Activated naive CD4-positive, alpha-beta T cell treated with anti-CD3 and anti-CD28 coated beads for 36 hours (primary cell): ENCODE data around the gene DDA1. TPM values are rescaled to one million over a fixed set of nuclear protein-coding genes. Genes with fewer than 3 reads are reported as not detected.

Experiments
- CTCF ChIA-PET: fragments of 350-600 bp; sonication (Branson Sonifier 250); formaldehyde crosslinking; loops from one replicate; lab custom pipeline; 2021; ENCODE audit warnings: antibody characterized with exemption; lab: Charles Lee
- DNase-seq: peaks from one replicate; pipeline ENCODE4 v3.0.0-alpha.2; 2020
- H3K27ac Mint-ChIP-seq: one replicate; pipeline ENCODE4 v1.8.0; 2021; ENCODE audit warnings: mild to moderate bottlenecking, mixed read lengths
- H3K27me3 Mint-ChIP-seq: one replicate; pipeline ENCODE4 v1.8.0; 2021; ENCODE audit warnings: low read depth, mixed read lengths
- H3K36me3 Mint-ChIP-seq: one replicate; pipeline ENCODE4 v1.8.0; 2021; ENCODE audit warnings: low read depth, mixed read lengths
- H3K4me1 Mint-ChIP-seq: one replicate; pipeline ENCODE4 v1.8.0; 2021; ENCODE audit warnings: low read depth, mixed read lengths
- H3K4me3 Mint-ChIP-seq: one replicate; pipeline ENCODE4 v1.8.0; 2021; ENCODE audit warnings: mild to moderate bottlenecking, moderate library complexity, mixed read lengths
- H3K9me3 Mint-ChIP-seq: one replicate; pipeline ENCODE4 v1.8.0; 2021; ENCODE audit warnings: mixed read lengths
- intact Hi-C: fragments of 100-400 bp; cut with micrococcal nuclease; formaldehyde crosslinking; loops from one replicate; pipeline ENCODE4 v1.15.1; 2023
- total RNA-seq, 2 experiments: library from RNA; stranded (reverse); gene quantifications; one replicate each; pipeline ENCODE4 v1.2.3, GENCODE V29; 2021

Gene DDA1
- total RNA-seq, 2 experiments from 2014 or later = 26.2 to 28.6 TPM

DNA sequence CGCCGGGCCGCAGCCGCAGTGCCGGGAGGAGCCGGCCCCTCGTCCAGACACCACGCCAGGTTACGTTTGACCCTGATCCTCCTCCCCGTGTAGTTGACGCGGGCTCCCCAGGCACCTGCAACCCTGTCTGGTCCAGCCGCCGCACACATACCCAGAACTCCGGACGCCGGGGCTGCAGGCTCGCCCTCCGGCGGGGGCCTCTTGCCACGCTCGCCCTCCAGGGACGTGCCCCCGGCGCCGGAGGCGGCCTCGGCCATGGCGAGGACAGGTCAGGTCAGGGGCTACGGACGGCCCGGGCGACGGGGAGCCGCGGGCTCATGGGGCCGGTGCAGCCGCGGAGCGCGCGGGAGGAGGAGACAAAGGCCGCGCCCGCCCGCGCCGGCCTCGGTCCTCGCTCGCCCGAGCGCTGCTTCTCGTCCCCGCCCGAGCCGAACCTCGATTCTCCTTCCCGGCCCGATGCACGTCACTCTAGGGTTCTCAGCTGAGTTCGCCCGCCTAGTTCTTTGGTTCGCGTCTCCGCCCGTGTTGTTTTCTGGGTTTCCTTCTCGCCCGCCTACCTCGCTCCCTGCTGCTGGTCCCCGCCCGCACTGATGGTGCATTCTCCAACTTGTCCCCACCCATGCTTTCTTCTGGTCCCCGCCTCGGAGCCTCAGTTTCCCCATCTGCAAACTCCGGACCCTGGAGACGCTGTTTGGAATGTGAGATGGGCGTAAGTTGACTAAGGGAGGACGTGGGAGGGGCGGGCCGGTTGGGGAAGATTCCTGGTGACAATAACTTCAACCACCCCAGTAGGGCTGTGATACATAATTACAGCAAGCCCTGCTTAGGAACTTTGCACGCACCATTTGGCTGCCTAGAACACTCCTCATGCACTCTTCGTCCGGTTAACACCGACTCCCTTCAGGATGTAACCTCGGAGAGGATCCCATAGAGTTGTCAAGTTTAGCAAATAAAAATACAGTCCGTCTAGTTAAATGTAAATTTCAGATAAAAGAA, 25.3 kb downstream of the DDA1 start, which contains the start of gene ANO8:
TSS of gene ANO8 (minus strand) at position 442 of the 996 bp plus-strand sequence. CDS start at position 257, 185 bp downstream.
- peak within 1 kb of the TSS; percentile 63 for H3K27ac Mint-ChIP-seq
- DNase-seq = peak; percentile 95
- peak within 1 kb of the TSS; percentile 79 for H3K4me3 Mint-ChIP-seq
- intact Hi-C loops = loop anchor here (10.0 kb wide), 1 partner anchor 420 kb away; the partner anchor contains the start of gene FCHO1
- H3K36me3 Mint-ChIP-seq = peaks cover 6% of the 10 kb centered on the region
- no peaks in the 10 kb centered on the region for H3K9me3 Mint-ChIP-seq
- CTCF ChIA-PET = interaction anchor here (0.9 to 3.4 kb wide), 3 partner anchors 51 to 179 kb away, joined by 3 to 16 read pairs (median 4); no protein-coding TSS in a partner anchor
- H3K4me1 Mint-ChIP-seq = peaks cover 28% of the 10 kb centered on the region
- no peaks in the 10 kb centered on the region for H3K27me3 Mint-ChIP-seq

DNA sequence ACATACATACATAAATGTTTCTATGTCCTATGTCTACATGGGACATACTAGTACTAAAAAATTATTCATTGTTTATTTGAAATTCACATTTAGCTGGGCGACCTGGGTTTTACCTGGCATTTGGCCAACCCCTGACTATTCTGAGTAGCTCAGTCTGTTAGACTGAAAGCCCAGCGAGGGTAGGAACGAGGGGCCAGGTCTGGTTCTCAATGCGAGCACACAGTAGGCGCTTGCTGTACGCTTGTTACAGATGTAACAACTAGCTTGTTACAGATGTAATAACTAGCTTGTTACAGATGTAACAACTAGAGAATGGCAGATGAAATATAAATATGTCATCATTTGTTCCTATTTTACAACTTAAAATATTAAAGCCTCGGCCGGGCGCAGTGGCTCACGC, 26.2 kb downstream of the DDA1 start:
- DNase-seq = no peak
- Mint-ChIP-seq H3K4me1 (peaks cover 28% of the 10 kb centered on the region), H3K27me3 (no peaks in the 10 kb centered on the region), H3K9me3 (no peaks in the 10 kb centered on the region), H3K36me3 (peaks cover 6% of the 10 kb centered on the region), H3K27ac (no peak overlapping the region), H3K4me3 (peak overlapping the region; percentile 46)
- CTCF ChIA-PET = interaction anchor here (0.5 to 3.4 kb wide), 5 partner anchors 50 to 105 kb away, joined by 3 to 16 read pairs (median 3); no protein-coding TSS in a partner anchor
- intact Hi-C loops = loop anchor here (10.0 kb wide), 1 partner anchor 419 kb away; the partner anchor contains the start of gene FCHO1

DNA sequence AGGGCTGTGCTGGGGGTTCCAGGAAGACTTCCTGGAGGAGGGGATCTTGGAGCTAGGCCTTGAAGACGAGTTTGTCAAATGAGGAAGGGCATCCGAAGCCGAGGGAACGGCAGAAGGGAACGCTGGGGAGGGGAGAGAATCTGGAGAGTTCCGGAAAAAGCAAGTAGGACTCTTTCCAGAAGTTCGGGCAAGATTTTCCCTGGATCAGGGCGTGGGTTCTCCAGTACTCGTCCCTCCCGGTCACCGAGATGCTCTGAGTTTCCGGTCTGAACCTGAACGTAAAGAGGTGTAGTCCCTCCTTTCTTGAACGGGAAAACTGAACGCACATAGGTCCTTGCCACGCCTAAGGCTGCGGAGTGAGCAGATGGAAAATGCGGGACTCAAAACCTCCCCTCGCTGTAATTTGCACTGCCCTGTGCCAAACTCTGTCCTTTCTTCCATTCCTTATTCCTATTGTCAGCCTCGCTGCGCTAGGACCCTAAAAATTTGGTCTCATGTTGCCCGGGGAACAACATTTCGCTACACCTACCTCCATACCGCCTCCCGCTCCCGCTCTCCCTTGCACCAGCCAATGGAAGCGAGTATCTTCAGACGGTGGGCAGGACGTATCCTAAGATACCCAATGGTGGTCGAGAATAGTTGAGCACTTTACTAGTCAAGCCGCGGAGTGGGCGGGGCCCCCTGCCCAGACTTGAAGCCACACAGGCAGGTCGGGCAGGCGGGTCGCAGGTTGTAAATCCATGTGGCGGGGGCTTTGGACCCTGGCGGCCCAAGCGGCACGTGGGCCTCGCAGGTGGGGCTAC, 27.7 kb downstream of the DDA1 start, which contains the start of gene GTPBP3:
TSS of gene GTPBP3 (plus strand) at position 682 of the 803 bp plus-strand sequence. CDS start at position 741, 59 bp downstream.
- no peaks in the 10 kb centered on the region for H3K27me3 Mint-ChIP-seq
- H3K4me1 Mint-ChIP-seq = peaks cover 28% of the 10 kb centered on the region
- H3K9me3 Mint-ChIP-seq = no peaks in the 10 kb centered on the region
- CTCF ChIA-PET = no interaction called here
- peak; percentile 98 for DNase-seq
- H3K36me3 Mint-ChIP-seq = peaks cover 6% of the 10 kb centered on the region
- intact Hi-C loops = loop anchor here (1.0 to 10.0 kb wide), 9 partner anchors 28 to 418 kb away; partner anchors contain the start of genes BABAM1, DDA1, FCHO1 and HAUS8
- peak within 1 kb of the TSS; percentile 88 for H3K4me3 Mint-ChIP-seq
- H3K27ac Mint-ChIP-seq = peak within 1 kb of the TSS; percentile 93

DNA sequence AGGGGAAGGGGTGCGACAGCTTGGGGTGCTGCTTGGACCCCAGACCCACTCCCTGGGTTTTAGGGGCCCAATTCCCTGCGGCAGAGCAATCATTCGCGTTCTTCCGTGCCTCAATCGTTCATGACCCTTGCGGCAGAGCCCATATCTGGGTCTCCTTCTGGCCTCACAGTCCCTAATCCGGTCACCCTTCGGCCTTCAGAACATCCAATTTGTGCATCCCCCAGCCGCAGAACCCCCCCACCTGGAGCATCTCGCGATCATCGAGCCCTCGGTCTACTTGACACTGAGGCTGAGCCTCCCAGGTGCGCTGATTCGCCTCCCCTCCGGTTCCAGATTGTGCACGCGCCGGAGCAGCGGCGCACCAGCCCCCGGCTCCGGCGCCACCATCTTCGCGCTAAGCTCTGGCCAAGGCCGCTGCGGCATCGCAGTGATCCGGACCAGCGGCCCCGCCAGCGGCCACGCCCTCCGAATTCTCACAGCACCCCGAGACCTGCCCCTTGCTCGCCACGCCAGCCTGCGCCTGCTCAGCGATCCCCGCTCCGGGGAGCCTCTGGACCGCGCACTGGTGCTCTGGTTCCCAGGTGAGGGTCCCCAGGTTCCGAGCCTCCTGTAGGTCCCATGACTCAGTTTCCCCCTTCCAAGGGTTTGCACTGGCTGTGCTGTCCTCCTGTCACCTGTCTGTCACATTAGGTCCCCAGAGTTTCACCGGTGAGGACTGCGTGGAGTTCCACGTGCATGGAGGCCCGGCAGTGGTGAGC, 28.5 kb downstream of the DDA1 start:
- intact Hi-C loops = loop anchor here (1.0 to 10.0 kb wide), 9 partner anchors 29 to 417 kb away; partner anchors contain the start of genes BABAM1, DDA1, FCHO1 and HAUS8
- peaks cover 28% of the 10 kb centered on the region for H3K4me1 Mint-ChIP-seq
- peak; percentile 39 for DNase-seq
- H3K9me3 Mint-ChIP-seq = no peaks in the 10 kb centered on the region
- peak overlapping the region; percentile 88 for H3K4me3 Mint-ChIP-seq
- H3K27me3 Mint-ChIP-seq = no peaks in the 10 kb centered on the region
- peaks cover 9% of the 10 kb centered on the region for H3K36me3 Mint-ChIP-seq
- CTCF ChIA-PET = no interaction called here
- H3K27ac Mint-ChIP-seq = peak overlapping the region; percentile 93

DNA sequence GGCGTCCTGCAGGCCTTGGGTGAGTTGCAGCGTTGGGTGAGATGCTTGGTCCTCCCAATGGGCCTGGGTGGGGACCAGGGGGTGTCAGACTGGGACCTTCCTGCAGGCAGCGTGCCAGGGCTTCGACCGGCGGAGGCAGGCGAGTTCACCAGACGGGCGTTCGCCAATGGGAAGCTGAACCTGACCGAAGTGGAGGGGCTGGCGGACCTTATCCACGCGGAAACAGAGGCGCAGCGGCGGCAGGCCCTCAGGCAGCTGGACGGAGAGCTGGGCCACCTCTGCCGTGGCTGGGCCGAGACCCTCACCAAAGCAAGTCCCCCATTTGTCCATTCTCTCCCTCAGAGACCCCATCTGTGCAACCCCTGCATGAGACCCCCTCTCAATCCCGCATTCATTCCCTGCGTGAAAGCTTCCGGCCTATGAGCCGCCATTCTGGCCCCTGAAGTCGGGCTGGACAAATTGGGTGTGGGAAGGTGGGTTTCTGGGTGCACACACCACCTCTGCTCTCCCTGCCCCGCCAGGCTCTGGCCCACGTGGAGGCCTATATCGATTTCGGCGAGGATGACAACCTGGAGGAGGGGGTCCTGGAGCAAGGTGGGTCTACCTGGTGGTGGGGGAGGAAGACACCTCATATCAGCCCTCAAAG, 29.2 kb downstream of the DDA1 start:
- Mint-ChIP-seq H3K27me3 (no peaks in the 10 kb centered on the region), H3K4me1 (peaks cover 25% of the 10 kb centered on the region), H3K4me3 (peak overlapping the region; percentile 88), H3K9me3 (no peaks in the 10 kb centered on the region), H3K36me3 (peaks cover 9% of the 10 kb centered on the region), H3K27ac (no peak overlapping the region)
- no peak for DNase-seq
- CTCF ChIA-PET = no interaction called here
- intact Hi-C loops = loop anchor here (10.0 kb wide), 1 partner anchor 416 kb away; the partner anchor contains the start of gene FCHO1

DNA sequence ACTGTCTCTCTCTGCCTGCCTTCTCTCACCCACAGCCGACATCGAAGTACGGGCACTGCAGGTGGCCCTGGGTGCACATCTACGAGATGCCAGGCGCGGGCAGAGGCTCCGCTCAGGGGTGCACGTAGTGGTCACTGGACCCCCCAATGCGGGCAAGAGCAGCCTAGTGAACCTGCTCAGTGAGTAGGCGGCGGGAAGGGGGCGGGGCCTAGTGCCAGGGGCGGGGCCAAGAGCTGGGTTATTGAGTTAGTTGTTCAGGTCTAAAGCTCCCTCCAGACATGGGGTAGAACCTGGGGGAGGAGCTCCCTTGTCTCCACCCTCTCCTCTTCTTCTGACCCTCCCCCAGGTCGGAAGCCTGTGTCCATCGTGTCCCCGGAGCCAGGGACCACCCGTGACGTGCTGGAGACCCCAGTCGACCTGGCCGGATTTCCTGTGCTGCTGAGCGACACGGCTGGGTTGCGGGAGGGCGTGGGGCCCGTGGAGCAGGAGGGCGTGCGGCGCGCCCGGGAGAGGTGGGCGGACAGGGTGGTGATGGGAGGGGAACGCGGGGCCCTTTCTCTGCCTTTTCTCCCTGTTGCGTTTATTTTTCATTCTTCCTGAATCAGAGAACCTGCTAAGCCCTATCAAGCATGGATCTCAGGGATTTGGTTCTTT, 29.9 kb downstream of the DDA1 start:
- no peaks in the 10 kb centered on the region for H3K9me3 Mint-ChIP-seq
- H3K4me3 Mint-ChIP-seq = peak overlapping the region; percentile 88
- intact Hi-C loops = loop anchor here (10.0 kb wide), 1 partner anchor 416 kb away; the partner anchor contains the start of gene FCHO1

DNA sequence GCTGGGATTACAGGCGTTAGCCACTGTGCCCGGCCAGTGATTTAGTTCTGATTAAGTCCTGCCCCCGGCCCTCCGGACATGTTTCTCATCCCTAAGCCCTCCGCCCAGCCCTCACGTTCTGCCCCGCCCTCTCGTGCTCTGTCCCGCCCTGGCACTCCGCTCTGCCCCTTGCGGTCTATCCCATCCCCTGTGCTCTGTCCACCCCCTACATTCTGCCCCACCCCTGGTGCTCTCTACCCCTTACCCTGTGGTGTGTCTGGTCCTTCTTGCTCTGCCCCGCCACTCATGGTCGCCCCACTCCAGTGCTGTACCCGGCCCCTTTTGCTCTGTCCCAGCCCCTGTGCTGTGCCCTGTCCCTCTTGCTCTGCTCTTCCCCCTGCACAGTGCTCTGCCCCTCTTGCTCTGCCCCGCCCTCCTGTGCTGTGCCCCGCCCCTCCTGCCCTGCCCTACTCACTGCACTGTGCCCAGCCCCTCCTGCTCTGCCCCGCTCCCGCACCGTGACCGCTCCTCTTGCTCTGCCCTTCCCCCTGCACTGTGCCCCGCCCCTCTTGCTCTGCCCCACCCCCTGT, 31.0 kb downstream of the DDA1 start:
- Mint-ChIP-seq H3K27me3 (no peaks in the 10 kb centered on the region), H3K4me1 (peaks cover 13% of the 10 kb centered on the region), H3K36me3 (peaks cover 9% of the 10 kb centered on the region), H3K27ac (no peak overlapping the region), H3K9me3 (no peaks in the 10 kb centered on the region), H3K4me3 (peak overlapping the region; percentile 32)
- no peak for DNase-seq
- CTCF ChIA-PET = no interaction called here
- intact Hi-C loops = no loop called here

More for the DNA sequence above, 29.9 kb downstream of the DDA1 start:
- H3K27me3 Mint-ChIP-seq = no peaks in the 10 kb centered on the region
- peak; percentile 74 for DNase-seq
- H3K36me3 Mint-ChIP-seq = peaks cover 9% of the 10 kb centered on the region
- CTCF ChIA-PET = interaction anchor here (0.7 kb wide), 1 partner anchor 125 kb away, joined by 3 read pairs; no protein-coding TSS in a partner anchor
- H3K27ac Mint-ChIP-seq = no peak overlapping the region
- H3K4me1 Mint-ChIP-seq = peaks cover 21% of the 10 kb centered on the region

DNA sequence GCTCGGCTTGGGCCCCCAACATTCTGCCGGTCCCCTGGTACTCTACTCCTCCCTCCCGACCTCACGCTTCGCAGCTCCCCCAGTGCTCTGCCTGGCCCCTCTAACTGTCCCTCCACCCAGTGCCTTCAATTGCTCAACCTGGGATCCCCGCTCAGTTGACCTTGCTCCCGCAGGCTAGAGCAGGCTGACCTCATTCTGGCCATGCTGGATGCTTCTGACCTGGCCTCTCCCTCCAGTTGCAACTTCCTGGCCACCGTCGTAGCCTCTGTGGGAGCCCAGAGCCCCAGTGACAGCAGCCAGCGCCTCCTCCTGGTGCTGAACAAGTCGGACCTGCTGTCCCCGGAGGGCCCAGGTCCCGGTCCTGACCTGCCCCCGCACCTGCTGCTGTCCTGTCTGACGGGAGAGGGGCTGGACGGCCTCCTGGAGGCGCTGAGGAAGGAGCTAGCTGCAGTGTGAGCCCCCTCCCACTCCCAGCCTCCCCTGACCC, 31.6 kb downstream of the DDA1 start:
- Mint-ChIP-seq H3K36me3 (peaks cover 9% of the 10 kb centered on the region), H3K4me3 (no peak overlapping the region)
- CTCF ChIA-PET = no interaction called here

DNA sequence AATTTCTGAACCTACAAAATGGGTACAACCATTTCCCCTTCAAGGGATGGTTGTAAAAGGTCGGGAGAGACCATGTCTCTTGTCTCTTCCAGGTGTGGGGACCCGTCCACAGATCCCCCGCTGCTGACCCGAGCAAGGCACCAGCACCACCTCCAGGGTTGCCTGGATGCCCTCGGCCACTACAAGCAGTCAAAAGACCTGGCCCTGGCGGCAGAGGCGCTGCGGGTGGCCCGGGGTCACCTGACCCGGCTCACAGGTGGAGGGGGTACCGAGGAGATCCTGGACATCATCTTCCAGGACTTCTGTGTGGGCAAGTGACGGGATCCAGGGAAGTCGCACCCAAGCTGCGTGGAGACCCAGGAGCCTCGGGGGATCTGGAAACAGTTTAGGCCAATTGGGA, 32.0 kb downstream of the DDA1 start:
- Mint-ChIP-seq H3K4me1 (peaks cover 12% of the 10 kb centered on the region), H3K9me3 (no peaks in the 10 kb centered on the region), H3K4me3 (no peak overlapping the region), H3K27me3 (no peaks in the 10 kb centered on the region), H3K27ac (no peak overlapping the region), H3K36me3 (peaks cover 9% of the 10 kb centered on the region)
- intact Hi-C loops = no loop called here
- DNase-seq = no peak
- CTCF ChIA-PET = no interaction called here

More for the DNA sequence above, 31.6 kb downstream of the DDA1 start:
- no peak overlapping the region for H3K27ac Mint-ChIP-seq
- no peaks in the 10 kb centered on the region for H3K9me3 Mint-ChIP-seq
- peaks cover 12% of the 10 kb centered on the region for H3K4me1 Mint-ChIP-seq
- no peaks in the 10 kb centered on the region for H3K27me3 Mint-ChIP-seq
- no peak for DNase-seq
- intact Hi-C loops = no loop called here

DNA sequence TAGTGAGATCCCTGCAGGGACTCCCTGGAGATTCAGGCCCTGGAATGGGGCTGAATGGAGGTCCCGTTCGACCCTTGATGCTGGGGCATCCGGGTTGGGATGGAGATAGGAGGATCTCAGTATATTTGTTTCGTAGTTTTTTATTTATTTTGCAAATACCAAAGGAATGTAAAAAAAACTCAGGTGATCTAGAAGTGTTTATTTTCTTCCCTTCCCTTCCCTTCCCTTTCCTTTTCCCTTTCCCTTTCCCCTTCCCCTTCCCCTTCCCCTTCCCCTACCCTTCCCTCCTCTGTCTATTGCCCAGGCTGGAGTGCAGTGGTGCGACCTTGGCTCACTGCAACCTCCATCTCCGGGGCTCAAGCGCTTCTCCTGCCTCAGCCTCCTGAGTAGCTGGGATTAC, 32.5 kb downstream of the DDA1 start:
- Mint-ChIP-seq H3K27me3 (no peaks in the 10 kb centered on the region), H3K4me1 (peaks cover 13% of the 10 kb centered on the region), H3K36me3 (peaks cover 9% of the 10 kb centered on the region), H3K27ac (no peak overlapping the region), H3K4me3 (no peak overlapping the region), H3K9me3 (no peaks in the 10 kb centered on the region)
- no peak for DNase-seq
- CTCF ChIA-PET = interaction anchor here (2.7 kb wide), 1 partner anchor 44 kb away, joined by 17 read pairs; no protein-coding TSS in a partner anchor
- intact Hi-C loops = no loop called here
